RWPE2 (cell line): Measurements from ENCODE around the gene CFAP20DC.

Source experiments
- ATAC-seq: fragments of 200-7000 bp; cut with Tn5 transposase; 3 replicates; pipeline ENCODE4 v1.9.1; 2021; ENCODE audit warnings: low read depth
- DNase-seq: peaks from one replicate; pipeline ENCODE4 v3.0.0-alpha.2; 2020; ENCODE audit warnings: low spot score
- H3K27ac ChIP-seq: fragments of 450-650 bp; 2 replicates; pipeline ENCODE4 v1.5.1; 2017; ENCODE audit warnings: mild to moderate bottlenecking; ENCODE audit not compliant: poor library complexity, severe bottlenecking
- H3K27me3 ChIP-seq: fragments of 250-450 bp; sonication (Bioruptor Pico); 2 replicates; pipeline ENCODE4 v1.5.1; 2021; ENCODE audit warnings: mild to moderate bottlenecking, moderate library complexity; ENCODE audit not compliant: insufficient read depth, poor library complexity, severe bottlenecking
- H3K36me3 ChIP-seq: fragments of 250-450 bp; sonication (Bioruptor Pico); 2 replicates; pipeline ENCODE4 v1.5.1; 2020; ENCODE audit warnings: low read depth, mild to moderate bottlenecking, moderate library complexity
- H3K4me1 ChIP-seq: fragments of 250-450 bp; sonication (Bioruptor Pico); 2 replicates; pipeline ENCODE4 v1.5.1; 2021; ENCODE audit warnings: mild to moderate bottlenecking, moderate library complexity; ENCODE audit not compliant: insufficient read depth, poor library complexity, severe bottlenecking
- H3K4me3 ChIP-seq: fragments of 250-450 bp; sonication (Bioruptor Pico); 2 replicates; pipeline ENCODE4 v1.5.1; 2021; ENCODE audit warnings: mild to moderate bottlenecking, moderate library complexity; ENCODE audit not compliant: severe bottlenecking
- H3K9me3 ChIP-seq: fragments of 250-450 bp; sonication (Bioruptor Pico); 2 replicates; pipeline ENCODE4 v1.5.1; 2021; ENCODE audit warnings: mild to moderate bottlenecking, moderate library complexity; ENCODE audit not compliant: severe bottlenecking
- CTCF ChIP-seq: fragments of 450-650 bp; IDR thresholded peaks from one replicate; pipeline ENCODE4 v1.5.1; 2017; ENCODE audit warnings: mild to moderate bottlenecking, moderate library complexity; ENCODE audit not compliant: poor library complexity, severe bottlenecking

Gene CFAP20DC

GRCh38 chr3:58874795-58875194 is 175.0 kb downstream of the CFAP20DC start:
- no peak overlapping the region for H3K4me3 ChIP-seq
- ATAC-seq (peak; percentile 91), DNase-seq (peak; percentile 72)
- peaks cover 32% of the 10 kb centered on the region for H3K4me1 ChIP-seq
- no peaks in the 10 kb centered on the region for H3K36me3 ChIP-seq
- H3K27ac ChIP-seq, result peak overlapping the region; percentile 97
- no peaks in the 10 kb centered on the region for H3K27me3 ChIP-seq
- no peaks in the 10 kb centered on the region for H3K9me3 ChIP-seq
- TF ChIP-seq CTCF, result no peak

GRCh38 chr3:58874248-58874741 is 175.5 kb downstream of the CFAP20DC start:
- peaks cover 32% of the 10 kb centered on the region for H3K4me1 ChIP-seq
- no peaks in the 10 kb centered on the region for H3K27me3 ChIP-seq
- no peaks in the 10 kb centered on the region for H3K36me3 ChIP-seq
- H3K9me3 ChIP-seq, result no peaks in the 10 kb centered on the region
- peak overlapping the region; percentile 97 for H3K27ac ChIP-seq
- DNase-seq (peak; percentile 77), ATAC-seq (peak; percentile 81)
- H3K4me3 ChIP-seq, result no peak overlapping the region
- TF ChIP-seq CTCF, result no peak

DNA sequence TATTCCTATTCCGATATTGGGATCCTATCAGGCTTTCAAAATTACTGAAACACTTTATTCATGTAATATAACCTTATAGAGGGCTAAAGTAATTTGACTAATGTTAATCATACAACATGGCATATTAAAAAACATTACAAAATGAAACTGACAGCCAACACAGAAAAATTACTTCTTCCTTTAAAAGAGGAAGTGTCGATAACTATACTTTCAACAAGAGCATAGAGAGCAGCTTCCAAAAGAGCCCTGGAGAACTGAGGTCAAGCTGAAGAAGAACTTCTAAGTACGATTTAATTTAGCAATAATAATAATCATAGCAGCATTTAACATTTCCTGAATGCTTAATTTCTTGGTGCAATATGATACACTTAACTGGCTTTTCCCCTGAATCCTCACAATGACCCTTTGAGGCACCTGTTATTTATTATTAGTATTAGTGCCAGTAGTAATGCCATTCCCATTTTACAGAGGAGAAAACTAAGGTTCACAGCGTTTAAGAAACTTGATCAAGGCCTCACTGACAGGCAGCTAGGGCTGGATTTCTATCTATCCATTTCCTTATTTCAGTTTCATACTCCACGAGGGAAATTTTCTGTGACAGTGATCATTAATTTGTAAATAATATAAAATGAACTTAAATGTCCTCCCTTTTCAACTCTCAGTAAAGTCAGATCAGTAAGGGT is 181.6 kb downstream of the CFAP20DC start:
- DNase-seq (no peak), ATAC-seq (no peak)
- Histone ChIP-seq H3K4me3 (no peak overlapping the region), H3K36me3 (no peaks in the 10 kb centered on the region), H3K9me3 (no peaks in the 10 kb centered on the region), H3K27me3 (no peaks in the 10 kb centered on the region), H3K4me1 (no peaks in the 10 kb centered on the region), H3K27ac (no peak overlapping the region)
- TF ChIP-seq CTCF, result no peak

DNA sequence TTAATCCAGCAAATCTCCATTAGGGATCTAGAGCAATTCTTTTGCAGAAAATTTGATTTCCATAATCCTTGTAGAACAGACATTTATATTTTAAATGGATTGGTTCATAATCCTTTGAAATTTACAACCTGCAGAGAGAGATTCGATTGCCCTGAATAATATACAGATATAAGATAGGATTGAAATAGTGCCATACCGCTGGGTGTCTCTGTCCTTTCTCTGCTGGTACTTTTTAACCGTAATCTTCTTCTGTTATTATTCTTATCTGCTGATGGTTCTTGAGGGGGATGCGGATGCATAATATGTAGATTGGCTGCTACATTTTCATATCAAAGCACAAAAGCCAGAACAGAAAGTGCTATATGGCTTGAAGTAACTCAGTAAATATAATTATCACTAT is 182.2 kb downstream of the CFAP20DC start:
- Histone ChIP-seq H3K4me3 (no peak overlapping the region), H3K27me3 (no peaks in the 10 kb centered on the region), H3K36me3 (no peaks in the 10 kb centered on the region), H3K9me3 (no peaks in the 10 kb centered on the region), H3K4me1 (no peaks in the 10 kb centered on the region), H3K27ac (no peak overlapping the region)
- TF ChIP-seq CTCF, result no peak
- DNase-seq (no peak), ATAC-seq (no peak)

DNA sequence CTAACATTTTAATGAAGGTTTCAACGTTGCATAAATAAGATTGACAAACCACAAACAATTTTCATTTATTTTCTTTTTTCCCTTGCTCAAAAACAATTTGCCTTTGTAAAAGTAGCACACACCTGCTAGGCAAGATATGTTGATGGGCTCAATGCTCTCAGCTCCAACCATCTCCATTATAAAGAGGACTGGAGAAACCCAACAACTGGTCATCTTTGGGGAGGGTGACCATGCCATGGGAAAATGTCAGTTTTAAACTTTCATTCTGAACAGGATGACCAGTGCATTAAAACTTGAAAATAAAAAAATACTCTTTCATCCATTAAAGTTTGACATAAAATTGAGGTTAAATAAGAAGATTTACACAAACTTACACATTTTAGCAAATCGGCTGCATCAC is 183.7 kb downstream of the CFAP20DC start:
- no peaks in the 10 kb centered on the region for H3K36me3 ChIP-seq
- no peak overlapping the region for H3K4me3 ChIP-seq
- ATAC-seq (no peak), DNase-seq (no peak)
- H3K27ac ChIP-seq, result no peak overlapping the region
- H3K9me3 ChIP-seq, result no peaks in the 10 kb centered on the region
- TF ChIP-seq CTCF, result no peak
- no peaks in the 10 kb centered on the region for H3K4me1 ChIP-seq
- no peaks in the 10 kb centered on the region for H3K27me3 ChIP-seq
